ENCODE results near the gene ATP8A2. TPM values are rescaled to one million over a fixed set of nuclear protein-coding genes. Genes with fewer than 3 reads are reported as not detected.

The ATP8A2 gene
- total RNA-seq, 1 experiment from 2014 or later = 5.2 TPM

DNA sequence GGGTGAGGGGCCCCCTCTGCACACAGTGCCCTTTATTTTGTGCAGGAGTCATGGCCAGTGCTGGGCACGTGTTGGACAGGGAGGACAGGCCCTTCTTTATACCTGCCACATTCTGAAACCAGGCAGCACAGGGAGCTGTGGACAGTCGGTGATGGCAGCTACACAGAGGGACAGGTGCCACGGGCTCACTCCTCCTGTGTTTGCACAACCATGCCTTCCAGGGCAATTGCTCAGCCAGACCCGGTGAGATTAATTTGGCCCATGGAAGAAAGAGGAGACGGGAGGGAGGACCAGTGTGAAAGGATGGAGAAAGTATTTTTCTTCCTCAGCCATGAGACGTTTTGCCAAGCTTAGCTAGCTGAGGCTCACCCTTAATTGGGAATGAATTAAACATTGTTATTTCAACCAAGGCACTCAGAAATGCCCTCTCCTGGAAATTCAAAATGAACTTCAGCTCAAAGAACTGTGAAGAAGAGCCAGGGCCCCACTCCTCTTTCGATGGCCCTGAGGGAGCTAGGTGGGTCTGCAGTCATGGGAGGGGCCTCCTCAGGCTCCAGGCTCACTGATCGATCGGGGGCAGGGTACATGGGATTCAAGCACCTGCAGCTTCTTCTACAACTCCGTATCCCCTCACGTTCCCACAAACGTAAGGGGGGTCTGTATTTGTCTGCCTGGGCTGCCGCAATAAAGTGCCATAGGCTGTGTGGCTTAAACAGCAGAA, 638.9 kb downstream of the ATP8A2 start:
- CTCF ChIA-PET = interaction anchor here (1.2 to 1.3 kb wide), 2 partner anchors 27 to 32 kb away, joined by 3 to 6 read pairs; no protein-coding TSS in a partner anchor
- Mint-ChIP-seq H3K36me3 (no peaks in the 10 kb centered on the region), H3K9me3 (no peaks in the 10 kb centered on the region; the same call in 1 of the 2 replicates), H3K4me3 (no peak overlapping the region), H3K4me1 (peaks cover 25% of the 10 kb centered on the region), H3K27ac (no peak overlapping the region), H3K27me3 (ENCODE audit: low read depth) (peaks cover 13% of the 10 kb centered on the region)
- no peak for DNase-seq (ENCODE audit: low spot score)
- ATAC-seq = peak; percentile 58
- TF ChIP-seq, protein P1, sequence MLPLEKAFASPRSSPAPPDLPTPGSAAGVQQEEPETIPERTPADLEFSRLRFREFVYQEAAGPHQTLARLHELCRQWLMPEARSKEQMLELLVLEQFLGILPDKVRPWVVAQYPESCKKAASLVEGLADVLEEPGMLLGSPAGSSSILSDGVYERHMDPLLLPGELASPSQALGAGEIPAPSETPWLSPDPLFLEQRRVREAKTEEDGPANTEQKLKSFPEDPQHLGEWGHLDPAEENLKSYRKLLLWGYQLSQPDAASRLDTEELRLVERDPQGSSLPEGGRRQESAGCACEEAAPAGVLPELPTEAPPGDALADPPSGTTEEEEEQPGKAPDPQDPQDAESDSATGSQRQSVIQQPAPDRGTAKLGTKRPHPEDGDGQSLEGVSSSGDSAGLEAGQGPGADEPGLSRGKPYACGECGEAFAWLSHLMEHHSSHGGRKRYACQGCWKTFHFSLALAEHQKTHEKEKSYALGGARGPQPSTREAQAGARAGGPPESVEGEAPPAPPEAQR (CRISPR knock-in tag; IDR thresholded peaks at IDR 0.05) = no peak
- TF ChIP-seq USF1 (CRISPR knock-in tag; IDR thresholded peaks at IDR 0.05) = no peak
- no peak for TF ChIP-seq ATF6 (CRISPR knock-in tag; IDR thresholded peaks at IDR 0.05)
- TF ChIP-seq ZNF532 (CRISPR knock-in tag; IDR thresholded peaks at IDR 0.05; ENCODE audit: borderline replicate concordance) = no peak
- no peak for TF ChIP-seq ZBTB43 (CRISPR knock-in tag; IDR thresholded peaks at IDR 0.05)
- TF ChIP-seq, protein P2, sequence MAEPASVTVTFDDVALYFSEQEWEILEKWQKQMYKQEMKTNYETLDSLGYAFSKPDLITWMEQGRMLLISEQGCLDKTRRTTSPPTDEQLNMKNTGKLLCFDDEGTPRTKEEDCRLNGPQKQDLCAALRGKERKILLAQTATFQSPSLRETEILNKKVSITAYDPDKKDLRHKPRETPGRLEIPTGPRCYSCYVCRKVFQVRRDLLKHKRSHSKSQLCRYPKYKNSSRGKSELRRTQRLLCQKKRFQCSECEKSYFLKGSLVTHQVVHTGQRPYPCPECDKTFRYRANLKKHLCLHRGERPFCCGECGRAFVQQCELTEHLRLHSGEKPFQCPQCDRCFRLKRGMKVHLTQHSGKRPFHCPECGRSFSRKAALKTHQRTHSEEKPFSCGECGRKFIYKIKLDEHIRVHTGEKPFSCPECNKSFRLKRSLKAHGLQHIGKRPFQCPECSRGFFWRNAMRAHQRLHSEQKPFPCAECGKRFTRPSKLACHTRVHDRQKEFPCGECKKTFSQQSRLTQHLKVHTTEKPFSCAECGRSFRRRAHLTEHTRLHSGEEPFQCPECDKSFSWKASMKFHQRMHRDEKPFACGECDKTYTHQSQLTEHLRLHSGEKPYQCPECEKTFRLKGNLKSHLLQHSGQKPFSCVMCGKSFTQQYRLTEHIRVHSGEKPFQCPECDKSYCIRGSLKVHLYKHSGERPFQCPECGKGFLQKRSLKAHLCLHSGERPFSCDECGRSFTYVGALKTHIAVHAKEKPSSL (CRISPR knock-in tag; conservative IDR thresholded peaks at IDR 0.05) = no peak
- TF ChIP-seq, protein P3, sequence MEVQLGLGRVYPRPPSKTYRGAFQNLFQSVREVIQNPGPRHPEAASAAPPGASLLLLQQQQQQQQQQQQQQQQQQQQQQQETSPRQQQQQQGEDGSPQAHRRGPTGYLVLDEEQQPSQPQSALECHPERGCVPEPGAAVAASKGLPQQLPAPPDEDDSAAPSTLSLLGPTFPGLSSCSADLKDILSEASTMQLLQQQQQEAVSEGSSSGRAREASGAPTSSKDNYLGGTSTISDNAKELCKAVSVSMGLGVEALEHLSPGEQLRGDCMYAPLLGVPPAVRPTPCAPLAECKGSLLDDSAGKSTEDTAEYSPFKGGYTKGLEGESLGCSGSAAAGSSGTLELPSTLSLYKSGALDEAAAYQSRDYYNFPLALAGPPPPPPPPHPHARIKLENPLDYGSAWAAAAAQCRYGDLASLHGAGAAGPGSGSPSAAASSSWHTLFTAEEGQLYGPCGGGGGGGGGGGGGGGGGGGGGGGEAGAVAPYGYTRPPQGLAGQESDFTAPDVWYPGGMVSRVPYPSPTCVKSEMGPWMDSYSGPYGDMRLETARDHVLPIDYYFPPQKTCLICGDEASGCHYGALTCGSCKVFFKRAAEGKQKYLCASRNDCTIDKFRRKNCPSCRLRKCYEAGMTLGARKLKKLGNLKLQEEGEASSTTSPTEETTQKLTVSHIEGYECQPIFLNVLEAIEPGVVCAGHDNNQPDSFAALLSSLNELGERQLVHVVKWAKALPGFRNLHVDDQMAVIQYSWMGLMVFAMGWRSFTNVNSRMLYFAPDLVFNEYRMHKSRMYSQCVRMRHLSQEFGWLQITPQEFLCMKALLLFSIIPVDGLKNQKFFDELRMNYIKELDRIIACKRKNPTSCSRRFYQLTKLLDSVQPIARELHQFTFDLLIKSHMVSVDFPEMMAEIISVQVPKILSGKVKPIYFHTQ (CRISPR knock-in tag; IDR thresholded peaks at IDR 0.05) = no peak
- no peak for TF ChIP-seq ZNF219 (CRISPR knock-in tag; IDR thresholded peaks at IDR 0.05; ENCODE audit: borderline replicate concordance)
- TF ChIP-seq, protein P4, sequence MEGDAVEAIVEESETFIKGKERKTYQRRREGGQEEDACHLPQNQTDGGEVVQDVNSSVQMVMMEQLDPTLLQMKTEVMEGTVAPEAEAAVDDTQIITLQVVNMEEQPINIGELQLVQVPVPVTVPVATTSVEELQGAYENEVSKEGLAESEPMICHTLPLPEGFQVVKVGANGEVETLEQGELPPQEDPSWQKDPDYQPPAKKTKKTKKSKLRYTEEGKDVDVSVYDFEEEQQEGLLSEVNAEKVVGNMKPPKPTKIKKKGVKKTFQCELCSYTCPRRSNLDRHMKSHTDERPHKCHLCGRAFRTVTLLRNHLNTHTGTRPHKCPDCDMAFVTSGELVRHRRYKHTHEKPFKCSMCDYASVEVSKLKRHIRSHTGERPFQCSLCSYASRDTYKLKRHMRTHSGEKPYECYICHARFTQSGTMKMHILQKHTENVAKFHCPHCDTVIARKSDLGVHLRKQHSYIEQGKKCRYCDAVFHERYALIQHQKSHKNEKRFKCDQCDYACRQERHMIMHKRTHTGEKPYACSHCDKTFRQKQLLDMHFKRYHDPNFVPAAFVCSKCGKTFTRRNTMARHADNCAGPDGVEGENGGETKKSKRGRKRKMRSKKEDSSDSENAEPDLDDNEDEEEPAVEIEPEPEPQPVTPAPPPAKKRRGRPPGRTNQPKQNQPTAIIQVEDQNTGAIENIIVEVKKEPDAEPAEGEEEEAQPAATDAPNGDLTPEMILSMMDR (IDR thresholded peaks at IDR 0.05) = no peak
- no peak for TF ChIP-seq ATF3 (CRISPR knock-in tag; conservative IDR thresholded peaks at IDR 0.05)
- POLR2A ChIA-PET = no interaction called here

All from WTC11 (cell line).